GM12873 (cell line): ENCODE measurements around the gene SLITRK5.
A peak's percentile ranks its signal among the peaks of the same experiment; 100 is the strongest.

ENCODE experiments used
- TF ChIP-seq, protein P1 (sequence below): IDR thresholded peaks from 2 replicates; pipeline ENCODE4 v1.5.1; 2012; ENCODE audit warnings: low read depth, mild to moderate bottlenecking, moderate library complexity, low read length, control low read depth; ENCODE audit not compliant: insufficient read depth; ENCODE audit errors: missing control alignments

Gene SLITRK5, protein sequence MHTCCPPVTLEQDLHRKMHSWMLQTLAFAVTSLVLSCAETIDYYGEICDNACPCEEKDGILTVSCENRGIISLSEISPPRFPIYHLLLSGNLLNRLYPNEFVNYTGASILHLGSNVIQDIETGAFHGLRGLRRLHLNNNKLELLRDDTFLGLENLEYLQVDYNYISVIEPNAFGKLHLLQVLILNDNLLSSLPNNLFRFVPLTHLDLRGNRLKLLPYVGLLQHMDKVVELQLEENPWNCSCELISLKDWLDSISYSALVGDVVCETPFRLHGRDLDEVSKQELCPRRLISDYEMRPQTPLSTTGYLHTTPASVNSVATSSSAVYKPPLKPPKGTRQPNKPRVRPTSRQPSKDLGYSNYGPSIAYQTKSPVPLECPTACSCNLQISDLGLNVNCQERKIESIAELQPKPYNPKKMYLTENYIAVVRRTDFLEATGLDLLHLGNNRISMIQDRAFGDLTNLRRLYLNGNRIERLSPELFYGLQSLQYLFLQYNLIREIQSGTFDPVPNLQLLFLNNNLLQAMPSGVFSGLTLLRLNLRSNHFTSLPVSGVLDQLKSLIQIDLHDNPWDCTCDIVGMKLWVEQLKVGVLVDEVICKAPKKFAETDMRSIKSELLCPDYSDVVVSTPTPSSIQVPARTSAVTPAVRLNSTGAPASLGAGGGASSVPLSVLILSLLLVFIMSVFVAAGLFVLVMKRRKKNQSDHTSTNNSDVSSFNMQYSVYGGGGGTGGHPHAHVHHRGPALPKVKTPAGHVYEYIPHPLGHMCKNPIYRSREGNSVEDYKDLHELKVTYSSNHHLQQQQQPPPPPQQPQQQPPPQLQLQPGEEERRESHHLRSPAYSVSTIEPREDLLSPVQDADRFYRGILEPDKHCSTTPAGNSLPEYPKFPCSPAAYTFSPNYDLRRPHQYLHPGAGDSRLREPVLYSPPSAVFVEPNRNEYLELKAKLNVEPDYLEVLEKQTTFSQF

DNA sequence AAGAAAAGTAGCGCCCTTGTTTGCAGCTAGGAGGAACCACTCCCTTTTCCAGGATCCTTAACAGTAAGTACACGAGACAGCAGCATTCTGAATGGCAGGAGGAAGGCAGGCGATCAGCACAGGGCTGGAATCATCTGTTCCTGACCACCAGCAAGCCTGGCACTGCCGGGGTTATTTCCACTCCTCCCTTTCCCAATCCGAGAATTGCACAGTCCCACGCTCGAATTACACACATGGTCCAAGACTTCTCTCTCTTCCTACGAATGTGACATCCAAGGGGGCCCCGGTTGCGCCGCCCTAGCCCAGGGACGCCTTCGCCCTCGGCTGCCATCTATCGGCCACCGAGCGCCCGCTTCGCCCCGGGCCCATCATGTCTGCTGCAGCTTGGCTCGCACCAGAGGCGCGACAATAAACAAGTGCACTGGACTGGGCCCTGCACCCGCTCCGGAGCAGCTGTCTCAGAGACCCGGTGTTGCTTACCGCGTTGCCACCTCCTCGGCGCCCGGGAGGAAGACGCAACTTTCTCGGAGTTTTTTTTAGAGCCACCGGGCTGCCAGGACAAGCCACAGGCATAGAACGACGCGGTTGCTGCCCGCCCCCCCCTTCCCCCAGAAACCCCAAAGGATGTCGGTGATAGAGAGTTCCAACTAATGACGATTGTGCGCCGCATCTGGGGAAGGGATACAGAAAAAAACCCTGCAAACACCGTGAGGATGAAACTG is at the start of gene SLITRK5:
TSS of gene SLITRK5 (plus strand) at position 341 of the 722 bp plus-strand sequence. CDS start 4,018 bp downstream, outside the sequence.
- TF ChIP-seq, protein P1, sequence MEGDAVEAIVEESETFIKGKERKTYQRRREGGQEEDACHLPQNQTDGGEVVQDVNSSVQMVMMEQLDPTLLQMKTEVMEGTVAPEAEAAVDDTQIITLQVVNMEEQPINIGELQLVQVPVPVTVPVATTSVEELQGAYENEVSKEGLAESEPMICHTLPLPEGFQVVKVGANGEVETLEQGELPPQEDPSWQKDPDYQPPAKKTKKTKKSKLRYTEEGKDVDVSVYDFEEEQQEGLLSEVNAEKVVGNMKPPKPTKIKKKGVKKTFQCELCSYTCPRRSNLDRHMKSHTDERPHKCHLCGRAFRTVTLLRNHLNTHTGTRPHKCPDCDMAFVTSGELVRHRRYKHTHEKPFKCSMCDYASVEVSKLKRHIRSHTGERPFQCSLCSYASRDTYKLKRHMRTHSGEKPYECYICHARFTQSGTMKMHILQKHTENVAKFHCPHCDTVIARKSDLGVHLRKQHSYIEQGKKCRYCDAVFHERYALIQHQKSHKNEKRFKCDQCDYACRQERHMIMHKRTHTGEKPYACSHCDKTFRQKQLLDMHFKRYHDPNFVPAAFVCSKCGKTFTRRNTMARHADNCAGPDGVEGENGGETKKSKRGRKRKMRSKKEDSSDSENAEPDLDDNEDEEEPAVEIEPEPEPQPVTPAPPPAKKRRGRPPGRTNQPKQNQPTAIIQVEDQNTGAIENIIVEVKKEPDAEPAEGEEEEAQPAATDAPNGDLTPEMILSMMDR: peak; percentile 77

DNA sequence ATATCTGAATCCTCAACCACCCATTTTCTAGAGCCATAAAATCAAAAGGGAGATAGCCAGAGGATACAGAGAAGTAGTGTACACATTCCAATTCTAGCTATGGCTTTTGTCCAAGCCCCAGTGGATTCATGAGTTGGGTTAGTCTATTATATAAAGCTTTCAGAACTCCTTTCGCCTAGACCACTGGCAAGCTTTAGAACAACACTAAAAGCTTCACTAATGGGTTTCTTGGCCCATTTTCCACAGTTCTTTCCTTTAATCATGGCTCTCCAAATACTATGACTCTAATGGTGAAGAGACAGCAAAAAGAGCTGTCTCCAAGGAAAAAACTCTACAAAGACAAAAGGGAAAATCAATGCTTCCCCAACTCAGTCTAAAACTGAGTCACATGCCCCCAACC is 48.2 kb upstream of the SLITRK5 start:
- TF ChIP-seq, protein P1: no peak

DNA sequence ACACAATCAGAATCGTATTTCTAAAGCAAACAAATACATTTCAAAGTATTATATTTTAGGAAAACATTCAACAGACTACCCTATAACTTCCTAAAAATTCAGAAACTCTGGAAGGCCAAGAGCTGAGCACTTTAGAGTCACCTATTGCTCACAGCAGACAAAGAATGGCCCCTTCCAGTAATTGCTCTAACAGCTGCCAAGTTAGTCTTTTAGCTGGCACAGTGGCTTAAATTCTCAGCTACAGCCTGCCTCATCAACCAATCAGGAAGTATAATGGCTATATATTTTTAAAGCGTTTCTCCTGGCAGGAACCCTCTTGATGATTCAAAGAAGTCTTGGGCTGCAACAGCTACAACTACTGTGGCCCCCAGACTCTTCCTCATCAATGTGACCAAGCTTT is 14.9 kb upstream of the SLITRK5 start:
- TF ChIP-seq, protein P1: no peak

DNA sequence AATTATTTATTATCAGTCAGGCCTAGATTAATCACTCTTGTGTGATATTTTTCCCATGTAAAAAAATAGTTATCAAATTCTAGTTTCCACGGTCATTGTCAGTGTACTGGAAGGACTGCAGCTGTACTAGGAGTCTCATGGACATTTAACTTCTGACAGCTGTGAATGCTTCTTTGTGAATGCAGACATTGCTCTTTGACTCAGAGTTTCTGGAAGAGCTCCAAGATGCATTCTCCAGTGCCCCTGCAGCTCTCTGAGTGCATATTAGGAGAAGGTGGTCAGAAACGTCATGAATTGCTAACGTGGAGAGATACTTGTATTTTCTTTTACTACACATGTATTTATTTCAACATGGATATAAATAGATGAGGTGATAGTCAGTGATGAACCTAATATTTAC is 9.7 kb upstream of the SLITRK5 start:
- TF ChIP-seq, protein P1: no peak

DNA sequence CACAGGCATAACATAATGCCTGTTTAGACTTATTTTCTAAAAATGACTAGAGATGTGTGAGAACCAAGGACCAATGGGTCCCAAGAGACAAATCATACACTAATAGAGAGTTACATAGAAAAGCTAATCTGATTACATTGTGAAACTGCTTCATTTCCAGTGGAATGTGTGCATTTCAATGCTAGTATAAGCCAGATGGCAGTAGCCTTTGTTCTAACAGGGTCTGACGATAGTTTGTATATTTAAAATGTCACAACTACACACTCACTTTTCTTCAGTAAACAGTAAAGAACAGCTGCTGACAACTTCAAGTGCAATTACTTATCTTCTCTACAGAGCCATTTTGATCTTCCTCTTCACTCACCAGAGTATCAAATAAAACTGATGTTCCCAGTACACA is 4.3 kb upstream of the SLITRK5 start:
- TF ChIP-seq, protein P1: no peak

DNA sequence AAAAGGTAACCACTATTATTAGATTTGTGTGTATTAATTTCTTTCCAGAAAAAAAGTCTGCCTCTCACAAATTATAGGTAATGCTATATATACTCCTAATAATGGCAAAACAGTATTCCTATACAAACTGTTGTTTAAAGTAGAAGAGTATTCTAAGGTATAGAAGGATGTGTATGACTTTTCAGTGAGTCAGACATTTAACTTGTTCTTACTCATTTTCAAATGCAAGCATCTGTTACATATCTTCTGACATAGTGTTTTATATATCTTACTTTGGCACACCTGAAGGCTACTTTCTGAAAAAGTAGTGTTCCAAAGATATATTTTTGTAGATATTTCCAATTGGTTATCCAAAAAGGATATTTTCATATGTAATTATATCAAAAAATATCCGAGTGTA is 3.5 kb upstream of the SLITRK5 start:
- TF ChIP-seq, protein P1: no peak

DNA sequence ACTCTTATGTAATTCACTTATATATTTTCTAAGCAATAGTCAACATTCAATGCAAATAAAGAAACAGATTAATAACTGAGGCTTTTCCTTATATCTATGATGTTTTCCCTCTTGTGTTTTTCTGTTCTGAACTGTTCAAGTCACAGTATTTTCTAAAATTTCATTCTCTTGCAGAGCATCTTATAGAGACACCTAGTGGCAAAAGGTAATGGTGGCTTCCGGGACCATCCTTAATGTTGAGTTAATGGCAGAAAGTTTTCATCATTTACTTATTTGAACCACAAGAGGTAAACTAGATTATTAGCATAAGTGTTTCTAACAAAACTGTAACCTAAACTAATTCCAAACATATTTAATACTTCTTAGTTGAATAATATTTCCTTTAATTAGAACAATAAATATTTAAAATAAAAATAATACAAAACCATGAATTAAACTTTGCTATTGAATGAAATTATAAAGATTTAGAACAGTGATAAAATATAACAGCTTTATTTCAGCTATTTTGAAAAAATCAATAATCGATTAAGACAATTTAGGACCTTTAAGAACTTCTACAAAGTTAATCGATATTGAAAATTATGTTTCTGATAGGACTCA is 1.7 kb upstream of the SLITRK5 start:
- TF ChIP-seq, protein P1: peak; percentile 47
